Activated naive CD8-positive, alpha-beta T cell treated with anti-CD3 and anti-CD28 coated beads, Interleukin-2, amount 50 U/mL, for 24 hours (primary cell): Measurements from ENCODE around the gene ZNF518A.
A peak's percentile ranks its signal among the peaks of the same experiment; 100 is the strongest.

Experiments used
- ATAC-seq: fragments of 150-1000 bp; cut with Tn5 transposase; one replicate; pipeline ENCODE4 v1.10.0; 2021
- DNase-seq: peaks from one replicate; pipeline ENCODE4 v3.0.0; 2021
- H3K27ac Mint-ChIP-seq: one replicate; pipeline ENCODE4 v1.8.0; 2021; ENCODE audit warnings: mild to moderate bottlenecking, mixed read lengths
- H3K27me3 Mint-ChIP-seq: one replicate; pipeline ENCODE4 v1.8.0; 2021; ENCODE audit warnings: mixed read lengths
- H3K36me3 Mint-ChIP-seq: one replicate; pipeline ENCODE4 v1.8.0; 2021; ENCODE audit warnings: low read depth, mixed read lengths
- H3K4me1 Mint-ChIP-seq: one replicate; pipeline ENCODE4 v1.8.0; 2021; ENCODE audit warnings: mixed read lengths
- H3K4me3 Mint-ChIP-seq: one replicate; pipeline ENCODE4 v1.8.0; 2021; ENCODE audit warnings: mild to moderate bottlenecking, moderate library complexity, mixed read lengths
- H3K9me3 Mint-ChIP-seq: one replicate; pipeline ENCODE4 v1.8.0; 2021; ENCODE audit warnings: mixed read lengths

Gene ZNF518A, protein sequence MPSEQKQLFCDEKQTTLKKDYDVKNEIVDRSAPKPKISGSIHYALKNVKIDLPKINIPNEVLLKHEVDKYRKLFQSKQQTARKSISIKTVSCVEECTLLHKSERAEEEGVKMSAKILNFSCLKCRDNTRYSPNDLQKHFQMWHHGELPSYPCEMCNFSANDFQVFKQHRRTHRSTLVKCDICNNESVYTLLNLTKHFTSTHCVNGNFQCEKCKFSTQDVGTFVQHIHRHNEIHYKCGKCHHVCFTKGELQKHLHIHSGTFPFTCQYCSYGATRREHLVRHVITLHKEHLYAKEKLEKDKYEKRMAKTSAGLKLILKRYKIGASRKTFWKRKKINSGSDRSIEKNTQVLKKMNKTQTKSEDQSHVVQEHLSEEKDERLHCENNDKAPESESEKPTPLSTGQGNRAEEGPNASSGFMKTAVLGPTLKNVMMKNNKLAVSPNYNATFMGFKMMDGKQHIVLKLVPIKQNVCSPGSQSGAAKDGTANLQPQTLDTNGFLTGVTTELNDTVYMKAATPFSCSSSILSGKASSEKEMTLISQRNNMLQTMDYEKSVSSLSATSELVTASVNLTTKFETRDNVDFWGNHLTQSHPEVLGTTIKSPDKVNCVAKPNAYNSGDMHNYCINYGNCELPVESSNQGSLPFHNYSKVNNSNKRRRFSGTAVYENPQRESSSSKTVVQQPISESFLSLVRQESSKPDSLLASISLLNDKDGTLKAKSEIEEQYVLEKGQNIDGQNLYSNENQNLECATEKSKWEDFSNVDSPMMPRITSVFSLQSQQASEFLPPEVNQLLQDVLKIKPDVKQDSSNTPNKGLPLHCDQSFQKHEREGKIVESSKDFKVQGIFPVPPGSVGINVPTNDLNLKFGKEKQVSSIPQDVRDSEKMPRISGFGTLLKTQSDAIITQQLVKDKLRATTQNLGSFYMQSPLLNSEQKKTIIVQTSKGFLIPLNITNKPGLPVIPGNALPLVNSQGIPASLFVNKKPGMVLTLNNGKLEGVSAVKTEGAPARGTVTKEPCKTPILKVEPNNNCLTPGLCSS (N-terminal part only)

DNA sequence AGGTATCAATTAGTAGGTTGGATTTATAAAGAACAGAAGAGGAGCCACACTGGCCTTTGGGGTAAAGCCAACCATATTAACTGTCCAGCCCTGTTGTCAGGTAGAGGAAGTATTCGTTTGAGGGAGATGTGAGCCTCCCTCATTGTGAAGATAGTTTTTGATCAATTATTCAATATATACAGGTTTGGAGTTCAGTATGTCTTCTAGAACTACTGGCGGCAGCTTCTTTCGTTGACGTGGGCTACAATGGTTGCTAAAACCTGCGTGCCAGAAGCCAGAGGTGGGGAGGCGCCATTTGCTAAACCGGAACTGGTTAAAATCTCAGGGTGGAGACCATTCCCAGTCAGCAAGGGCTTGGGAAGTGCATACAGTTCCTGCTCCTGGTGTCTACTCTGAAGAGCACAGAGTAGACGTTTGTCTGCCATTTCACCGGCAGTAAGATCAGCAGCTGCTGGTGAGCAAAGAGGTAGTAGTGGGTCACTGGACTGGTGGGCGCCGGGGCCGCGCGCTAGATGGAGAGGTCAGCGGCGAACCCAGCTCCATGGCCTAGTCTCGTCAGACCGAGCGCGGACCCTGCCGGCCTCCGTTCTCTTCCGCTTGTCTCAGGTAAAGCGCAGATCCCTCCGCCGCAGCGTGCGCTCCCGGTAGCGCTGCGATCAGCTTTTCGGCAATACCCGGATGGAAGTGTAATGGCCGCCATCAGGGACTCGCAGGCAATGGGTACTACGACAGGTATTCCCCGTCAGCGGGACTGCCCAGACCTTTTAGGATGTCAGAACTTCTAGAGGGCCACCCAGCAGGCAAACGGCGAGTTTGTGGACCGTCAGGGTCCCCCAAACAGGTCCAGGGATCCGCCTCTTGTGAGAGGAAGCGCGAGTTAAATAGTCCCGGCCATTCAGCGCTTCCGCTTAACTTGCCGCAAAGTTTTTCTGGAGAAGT, at the start of gene ZNF518A:
Gene ZNF518A, plus strand, starts transcription at position 911 of the 939 bp plus-strand sequence. CDS start 26,026 bp downstream, outside the sequence.
- peak within 1 kb of the TSS; percentile 97 for H3K27ac Mint-ChIP-seq
- peaks cover 25% of the 10 kb centered on the region for H3K4me1 Mint-ChIP-seq
- H3K27me3 Mint-ChIP-seq, result peaks cover 38% of the 10 kb centered on the region
- ATAC-seq (peak; percentile 89), DNase-seq (peak; percentile 84)
- H3K4me3 Mint-ChIP-seq, result peak within 1 kb of the TSS; percentile 87
- H3K36me3 Mint-ChIP-seq, result peaks cover 22% of the 10 kb centered on the region
- H3K9me3 Mint-ChIP-seq, result peaks cover 8% of the 10 kb centered on the region

DNA sequence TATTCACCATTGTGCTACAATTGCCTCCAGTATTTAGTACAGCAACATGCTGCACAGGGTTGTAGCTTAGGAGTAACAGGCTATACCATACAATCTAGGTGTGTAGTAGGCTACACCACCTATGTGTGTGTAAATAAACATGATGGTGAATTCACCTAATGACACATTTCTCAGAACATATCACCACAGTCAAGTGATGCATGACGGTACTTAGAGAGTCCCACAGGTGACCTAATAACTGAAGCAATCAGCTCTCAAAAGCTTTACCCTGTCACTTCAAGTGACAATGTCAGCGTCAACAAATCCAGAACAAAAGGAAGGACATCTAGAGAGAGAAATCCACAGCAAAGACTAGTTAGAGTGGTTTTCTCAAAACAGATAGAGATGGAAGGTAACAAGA, 47.9 kb upstream of the ZNF518A start:
- Mint-ChIP-seq H3K36me3 (peaks cover 6% of the 10 kb centered on the region), H3K27ac (no peak overlapping the region), H3K27me3 (no peaks in the 10 kb centered on the region), H3K9me3 (no peaks in the 10 kb centered on the region), H3K4me1 (no peaks in the 10 kb centered on the region), H3K4me3 (no peak overlapping the region)
- ATAC-seq (no peak), DNase-seq (no peak)

DNA sequence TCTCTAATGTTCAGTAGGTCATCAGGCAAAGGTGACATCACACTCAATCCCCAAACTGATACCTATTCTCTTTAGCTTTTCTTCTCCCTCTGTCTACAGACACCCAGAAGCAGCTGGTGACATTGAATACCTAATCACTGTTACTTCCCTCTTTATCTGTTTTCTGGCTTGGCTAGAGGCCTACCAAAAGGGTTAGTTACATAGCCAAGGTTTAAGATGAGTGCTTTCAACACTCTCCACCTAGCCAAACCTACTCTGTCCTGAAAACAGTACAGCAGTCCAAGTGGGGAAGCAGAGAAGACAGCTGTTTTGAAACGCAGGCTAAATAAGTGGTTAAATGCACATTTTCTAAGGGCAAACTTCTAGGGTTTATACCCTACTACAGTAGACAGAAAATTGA, 47.3 kb upstream of the ZNF518A start:
- no peak overlapping the region for H3K4me3 Mint-ChIP-seq
- no peaks in the 10 kb centered on the region for H3K4me1 Mint-ChIP-seq
- no peak for DNase-seq
- no peak overlapping the region for H3K27ac Mint-ChIP-seq
- no peaks in the 10 kb centered on the region for H3K9me3 Mint-ChIP-seq
- ATAC-seq, result no peak
- no peaks in the 10 kb centered on the region for H3K27me3 Mint-ChIP-seq
- H3K36me3 Mint-ChIP-seq, result peaks cover 6% of the 10 kb centered on the region

DNA sequence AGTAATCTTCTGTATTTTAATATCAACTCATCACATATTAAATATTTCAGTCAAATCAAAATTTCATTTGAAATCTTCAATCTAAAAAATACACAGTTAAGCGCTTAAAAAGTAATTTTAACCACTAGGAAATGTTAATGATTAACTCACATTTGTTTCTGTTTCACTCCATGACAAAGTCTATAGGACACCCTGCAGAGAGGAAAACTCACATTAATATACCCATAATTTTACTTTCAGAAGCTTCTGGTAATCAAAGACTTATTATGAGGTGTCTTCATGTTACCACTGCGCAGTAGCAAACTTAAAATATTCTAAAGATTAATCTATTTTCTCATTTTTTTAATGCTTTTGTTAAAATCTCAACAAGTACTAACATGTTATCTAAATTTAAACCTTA, 41.0 kb upstream of the ZNF518A start:
- H3K36me3 Mint-ChIP-seq, result peaks cover 4% of the 10 kb centered on the region
- H3K27me3 Mint-ChIP-seq, result peaks cover 20% of the 10 kb centered on the region
- no peaks in the 10 kb centered on the region for H3K9me3 Mint-ChIP-seq
- H3K4me1 Mint-ChIP-seq, result peaks cover 14% of the 10 kb centered on the region
- ATAC-seq, result no peak
- DNase-seq, result no peak
- peak overlapping the region; percentile 90 for H3K4me3 Mint-ChIP-seq
- no peak overlapping the region for H3K27ac Mint-ChIP-seq

DNA sequence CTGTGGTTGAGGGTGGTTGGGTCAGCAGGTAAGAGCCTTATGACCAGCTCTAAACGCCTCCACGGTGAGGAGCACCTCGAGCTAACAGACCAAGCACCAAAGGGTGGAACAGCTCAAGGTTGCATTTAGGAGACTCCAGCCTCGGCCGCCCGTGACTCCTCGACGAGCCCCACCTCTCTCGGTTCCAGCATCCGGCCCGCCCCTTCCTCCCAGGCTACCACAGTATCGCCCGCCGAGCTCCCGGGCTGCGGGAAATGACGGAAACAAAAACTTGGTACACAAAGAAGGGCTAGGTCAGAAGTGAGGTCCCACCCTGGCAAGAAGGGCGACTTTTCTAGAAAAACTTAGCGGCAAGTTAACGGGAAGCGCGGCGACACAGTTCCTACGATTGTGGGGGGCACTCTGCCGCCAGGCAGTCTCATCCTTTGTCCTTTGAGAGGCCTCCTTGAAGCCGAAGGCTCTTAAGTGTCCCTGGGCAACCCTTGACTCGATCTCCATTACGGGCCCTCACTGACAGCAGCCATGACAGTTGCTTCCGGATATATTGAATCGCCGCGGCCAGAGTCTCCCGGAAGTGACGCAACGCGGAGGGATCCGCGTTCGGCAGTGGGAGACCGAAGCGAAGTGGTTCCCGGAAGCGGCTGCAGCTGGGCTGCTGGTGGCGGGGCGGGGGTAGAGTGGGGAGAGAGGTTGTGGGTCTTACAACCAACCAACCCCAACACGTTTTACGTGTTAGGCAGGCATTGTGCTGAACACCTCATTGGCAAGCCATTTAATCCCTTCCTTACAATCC, 40.2 kb upstream of the ZNF518A start:
- H3K27me3 Mint-ChIP-seq, result peaks cover 24% of the 10 kb centered on the region
- no peaks in the 10 kb centered on the region for H3K9me3 Mint-ChIP-seq
- H3K4me3 Mint-ChIP-seq, result peak overlapping the region; percentile 90
- H3K4me1 Mint-ChIP-seq, result peaks cover 14% of the 10 kb centered on the region
- peaks cover 4% of the 10 kb centered on the region for H3K36me3 Mint-ChIP-seq
- ATAC-seq (peak; percentile 95), DNase-seq (peak; percentile 92)
- peak overlapping the region; percentile 97 for H3K27ac Mint-ChIP-seq

DNA sequence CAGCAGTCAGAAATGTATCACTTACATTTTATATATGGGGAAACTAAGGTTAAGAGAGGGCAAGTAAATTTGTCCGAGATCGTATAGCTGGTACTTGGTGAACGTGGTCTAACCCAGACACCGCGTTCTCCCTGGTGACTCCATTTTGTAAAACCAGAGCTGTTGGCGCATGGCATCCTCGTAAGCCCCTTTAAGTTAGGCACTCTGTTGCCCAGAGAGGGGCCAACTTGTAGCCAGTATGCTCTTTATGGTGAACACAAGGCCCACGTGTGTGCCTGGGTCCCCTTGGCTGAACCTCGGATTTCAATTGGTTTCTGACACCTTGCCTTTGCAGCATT, 39.7 kb upstream of the ZNF518A start:
- H3K27ac Mint-ChIP-seq, result peak overlapping the region; percentile 97
- H3K9me3 Mint-ChIP-seq, result no peaks in the 10 kb centered on the region
- peaks cover 4% of the 10 kb centered on the region for H3K36me3 Mint-ChIP-seq
- DNase-seq (peak; percentile 7), ATAC-seq (no peak)
- peaks cover 29% of the 10 kb centered on the region for H3K27me3 Mint-ChIP-seq
- H3K4me1 Mint-ChIP-seq, result peaks cover 14% of the 10 kb centered on the region
- H3K4me3 Mint-ChIP-seq, result peak overlapping the region; percentile 90

DNA sequence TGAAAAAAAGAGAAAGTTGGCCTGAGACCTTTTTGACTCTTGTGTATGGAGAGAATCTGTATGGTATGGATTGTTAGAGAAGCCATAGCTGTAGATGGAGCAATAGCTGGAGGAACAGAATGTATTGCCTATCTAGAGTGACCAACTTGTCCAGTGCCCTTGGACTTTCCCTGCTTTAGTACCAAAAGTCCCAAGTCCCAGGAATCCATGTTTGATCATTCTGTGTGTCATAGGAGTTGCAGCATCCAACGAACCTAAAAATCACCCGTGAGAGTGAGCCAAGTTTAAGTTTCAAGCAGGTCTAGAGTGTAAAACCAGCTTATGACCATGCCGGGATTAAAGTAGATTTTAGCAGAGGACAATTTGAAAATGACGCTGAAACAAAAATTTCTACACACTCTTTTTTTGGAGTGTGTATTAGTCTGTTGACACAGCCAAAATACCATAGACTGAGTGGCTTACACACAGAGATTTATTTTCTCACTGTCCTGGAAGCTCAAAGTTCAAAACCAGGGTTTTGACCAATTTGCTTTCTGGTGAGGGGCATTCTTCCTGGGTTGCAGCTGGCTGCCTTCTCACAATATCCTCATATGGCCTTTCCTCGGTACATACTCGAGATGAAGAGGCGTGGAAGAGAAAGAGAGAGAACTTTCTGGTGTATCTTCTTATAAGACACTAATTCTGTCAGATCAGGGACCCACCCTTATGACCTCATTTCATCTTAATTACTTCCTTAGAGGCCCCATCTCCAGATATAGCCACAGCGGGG, 36.9 kb upstream of the ZNF518A start:
- ATAC-seq (no peak), DNase-seq (no peak)
- Mint-ChIP-seq H3K4me3 (no peak overlapping the region), H3K27me3 (peaks cover 46% of the 10 kb centered on the region), H3K36me3 (peaks cover 4% of the 10 kb centered on the region), H3K27ac (no peak overlapping the region), H3K4me1 (peaks cover 14% of the 10 kb centered on the region), H3K9me3 (no peaks in the 10 kb centered on the region)

DNA sequence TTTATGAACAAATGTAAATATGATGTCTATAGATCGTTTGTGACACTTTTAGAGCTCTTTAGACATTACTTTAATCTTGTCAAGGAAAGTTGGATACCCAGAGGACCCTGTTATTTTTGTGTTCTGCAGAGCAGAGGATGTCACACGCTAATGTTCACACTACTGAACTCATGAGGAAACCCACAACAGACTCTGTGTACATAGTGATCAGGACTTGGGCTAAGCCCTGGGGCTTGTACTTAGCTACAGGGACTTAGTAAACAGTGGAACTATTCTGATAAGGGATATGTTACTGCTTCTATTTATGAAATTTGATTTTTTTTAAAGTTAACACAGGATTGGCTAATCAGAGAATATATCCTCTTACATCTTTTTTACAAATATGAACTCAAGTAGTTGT, 36.1 kb upstream of the ZNF518A start:
- Mint-ChIP-seq H3K27ac (no peak overlapping the region), H3K9me3 (no peaks in the 10 kb centered on the region), H3K27me3 (peaks cover 47% of the 10 kb centered on the region), H3K36me3 (peaks cover 4% of the 10 kb centered on the region), H3K4me1 (peaks cover 14% of the 10 kb centered on the region), H3K4me3 (no peak overlapping the region)
- no peak for ATAC-seq
- DNase-seq, result no peak

DNA sequence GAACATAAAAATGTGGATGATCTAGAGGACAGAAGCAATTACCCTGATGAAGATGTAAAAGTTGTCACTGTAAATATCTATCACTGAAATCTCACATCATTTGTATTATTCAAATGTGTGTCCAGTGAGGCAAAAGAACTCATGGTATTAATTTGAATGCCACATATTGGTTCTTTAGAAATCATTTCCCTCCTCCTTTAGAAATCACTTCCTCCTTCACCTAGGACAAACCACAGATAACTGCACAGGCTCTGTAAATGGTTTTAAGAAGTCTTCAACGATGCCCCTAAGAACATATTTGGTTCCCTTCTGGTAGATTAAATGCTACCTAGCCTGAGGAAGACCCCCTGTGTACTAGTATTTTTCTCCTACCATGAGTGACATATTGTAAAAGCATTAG, 33.1 kb upstream of the ZNF518A start:
- H3K4me1 Mint-ChIP-seq, result no peaks in the 10 kb centered on the region
- peaks cover 67% of the 10 kb centered on the region for H3K27me3 Mint-ChIP-seq

DNA sequence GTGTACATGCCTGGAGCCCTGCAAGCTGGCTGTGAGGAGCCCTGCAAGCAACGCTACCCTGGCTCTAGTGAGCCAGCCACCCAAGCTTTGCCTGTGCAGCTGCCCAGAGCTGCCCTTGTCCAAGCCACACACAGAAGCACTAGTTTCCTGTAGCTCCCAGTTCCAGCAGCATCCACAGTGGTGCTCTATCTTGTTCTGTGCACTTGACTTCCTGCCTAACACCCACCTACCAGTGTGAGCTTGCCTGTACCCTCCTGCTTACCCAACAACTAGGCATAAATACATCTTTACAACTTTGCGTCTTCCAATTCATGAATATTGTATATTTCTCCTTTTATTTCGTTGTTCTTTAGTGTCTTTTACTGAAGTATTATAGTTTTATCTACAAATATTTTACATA, 32.2 kb upstream of the ZNF518A start:
- Mint-ChIP-seq H3K27ac (no peak overlapping the region), H3K9me3 (no peaks in the 10 kb centered on the region), H3K27me3 (peaks cover 67% of the 10 kb centered on the region), H3K4me3 (no peak overlapping the region), H3K4me1 (no peaks in the 10 kb centered on the region), H3K36me3 (no peaks in the 10 kb centered on the region)
- no peak for DNase-seq
- no peak for ATAC-seq

More for the DNA sequence above, 33.1 kb upstream of the ZNF518A start:
- DNase-seq (no peak), ATAC-seq (no peak)
- H3K9me3 Mint-ChIP-seq, result no peaks in the 10 kb centered on the region
- H3K4me3 Mint-ChIP-seq, result no peak overlapping the region
- H3K36me3 Mint-ChIP-seq, result no peaks in the 10 kb centered on the region
- no peak overlapping the region for H3K27ac Mint-ChIP-seq

DNA sequence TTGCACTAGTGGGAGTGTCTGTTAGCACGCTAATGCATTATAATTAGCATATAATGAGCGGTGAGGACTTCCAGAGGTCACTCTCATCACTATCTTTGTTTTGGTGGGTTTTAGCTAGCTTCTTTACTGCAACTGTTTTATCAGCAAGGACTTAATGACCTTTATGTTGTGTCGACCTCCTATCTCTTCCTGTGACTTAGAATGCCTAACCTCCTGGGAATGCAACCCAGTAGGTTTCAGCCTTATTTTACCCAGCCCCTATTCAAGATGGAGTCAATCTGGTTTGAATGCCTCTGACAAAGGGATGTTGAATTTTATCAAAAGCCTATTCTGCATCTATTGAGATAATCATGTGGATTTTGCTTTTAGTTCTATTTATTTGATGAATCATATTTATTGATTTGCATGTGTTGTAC, 22.5 kb upstream of the ZNF518A start:
- no peaks in the 10 kb centered on the region for H3K4me1 Mint-ChIP-seq
- no peak for ATAC-seq
- H3K4me3 Mint-ChIP-seq, result no peak overlapping the region
- no peak overlapping the region for H3K27ac Mint-ChIP-seq
- peaks cover 74% of the 10 kb centered on the region for H3K27me3 Mint-ChIP-seq
- H3K9me3 Mint-ChIP-seq, result peaks cover 18% of the 10 kb centered on the region
- DNase-seq, result no peak
- no peaks in the 10 kb centered on the region for H3K36me3 Mint-ChIP-seq

DNA sequence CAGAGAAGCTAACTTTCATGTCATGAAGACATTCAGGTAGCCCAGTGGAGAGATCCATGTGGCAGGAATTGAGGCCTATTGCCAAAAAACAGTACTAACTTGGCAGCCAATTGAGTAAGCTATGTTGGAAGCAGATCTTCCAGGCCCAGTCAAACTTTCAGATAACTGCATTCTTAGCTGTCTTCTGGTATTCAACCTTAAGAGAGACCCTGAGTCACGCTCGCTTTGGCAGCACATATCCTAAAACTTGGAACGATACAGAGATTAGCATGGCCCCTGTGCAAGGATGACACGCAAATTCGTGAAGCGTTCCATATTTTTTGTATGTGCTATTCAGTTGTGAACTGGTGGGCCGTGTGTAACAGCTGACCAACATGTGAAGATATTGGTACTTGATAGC, 17.6 kb upstream of the ZNF518A start:
- Mint-ChIP-seq H3K9me3 (peaks cover 18% of the 10 kb centered on the region), H3K4me1 (no peaks in the 10 kb centered on the region), H3K4me3 (no peak overlapping the region), H3K36me3 (no peaks in the 10 kb centered on the region), H3K27ac (no peak overlapping the region), H3K27me3 (peaks cover 74% of the 10 kb centered on the region)
- ATAC-seq (no peak), DNase-seq (no peak)
